B cell (primary cell): ENCODE results near the gene CCNH.

Experiments used
- CTCF ChIP-seq: fragments of 200-600 bp; IDR thresholded peaks from one replicate; pipeline ENCODE4 v1.8.0; 2022; ENCODE audit warnings: antibody characterized with exemption, mild to moderate bottlenecking
- EZH2 ChIP-seq: IDR thresholded peaks from 2 replicates; pipeline ENCODE4 v1.6.1; 2012; ENCODE audit warnings: borderline replicate concordance, low read depth, mild to moderate bottlenecking, moderate library complexity, low read length; ENCODE audit not compliant: insufficient read depth, poor library complexity, severe bottlenecking

GRCh38 chr5:87423755-87424154 lies 11.0 kb upstream of the CCNH start:
- no peak for TF ChIP-seq CTCF
- no peak for TF ChIP-seq EZH2
